Progenitor cell of endocrine pancreas (in vitro differentiated cells): ENCODE measurements around the gene H2AZ2. TPM values are rescaled to one million over a fixed set of nuclear protein-coding genes. Genes with fewer than 3 reads are reported as not detected.
"Not testable (repeated sequence)": the region's sequence is repeated elsewhere in the genome, so short reads cannot be mapped to it uniquely, and the experiment has no call there.

Experiments used
- DNase-seq: peaks from one replicate; pipeline ENCODE4 v3.0.0; 2021; ENCODE audit warnings: low spot score; ENCODE audit not compliant: unreplicated experiment
- H3K27ac Mint-ChIP-seq: 2 replicates; pipeline ENCODE4 v1.8.0; 2021; ENCODE audit warnings: mild to moderate bottlenecking, moderate library complexity, mixed read lengths
- H3K27me3 Mint-ChIP-seq: 2 replicates; pipeline ENCODE4 v1.8.0; 2021; ENCODE audit warnings: mixed read lengths
- H3K36me3 Mint-ChIP-seq: 2 replicates; pipeline ENCODE4 v1.8.0; 2022; ENCODE audit warnings: mixed read lengths; ENCODE audit not compliant: insufficient read depth
- H3K4me1 Mint-ChIP-seq: 2 replicates; pipeline ENCODE4 v1.8.0; 2021; ENCODE audit warnings: low read depth, mixed read lengths
- H3K4me3 Mint-ChIP-seq: 2 replicates; pipeline ENCODE4 v1.8.0; 2021; ENCODE audit warnings: low read depth, mild to moderate bottlenecking, moderate library complexity, mixed read lengths
- H3K9me3 Mint-ChIP-seq: 2 replicates; pipeline ENCODE4 v1.8.0; 2021; ENCODE audit warnings: low read depth, mixed read lengths
- total RNA-seq: library from RNA; stranded (reverse); gene quantifications from 2 replicates; pipeline ENCODE4 v1.2.1, GENCODE V29; 2021
- TF ChIP-seq, protein P1 (sequence below): fragments of 200-600 bp; sonication (generic); IDR thresholded peaks from one replicate; pipeline ENCODE4 v1.5.0; 2021; ENCODE audit warnings: antibody characterized with exemption, mild to moderate bottlenecking; ENCODE audit not compliant: unreplicated experiment

Gene H2AZ2
- total RNA-seq, 1 donor from 2014 or later, result 244 TPM

DNA sequence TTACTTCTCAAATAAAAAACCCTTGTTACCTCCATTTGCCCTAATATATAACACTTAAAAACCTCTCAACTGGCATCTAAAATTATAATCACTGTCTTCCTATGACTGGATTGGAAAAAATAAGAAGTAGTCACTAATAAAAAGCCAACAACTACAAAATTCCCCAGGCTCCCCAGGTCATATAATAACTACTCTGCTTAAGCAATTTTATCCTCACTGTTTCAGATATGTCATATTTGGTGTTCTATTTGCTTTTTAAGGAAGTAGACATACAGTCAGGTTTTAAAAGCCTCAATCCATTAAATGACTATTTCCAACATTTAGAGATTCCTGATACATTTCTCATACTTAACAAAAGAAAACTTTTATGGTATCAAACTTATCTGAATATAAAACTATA is 2.4 kb downstream of the H2AZ2 start:
- no peak for DNase-seq
- TF ChIP-seq, protein P1, sequence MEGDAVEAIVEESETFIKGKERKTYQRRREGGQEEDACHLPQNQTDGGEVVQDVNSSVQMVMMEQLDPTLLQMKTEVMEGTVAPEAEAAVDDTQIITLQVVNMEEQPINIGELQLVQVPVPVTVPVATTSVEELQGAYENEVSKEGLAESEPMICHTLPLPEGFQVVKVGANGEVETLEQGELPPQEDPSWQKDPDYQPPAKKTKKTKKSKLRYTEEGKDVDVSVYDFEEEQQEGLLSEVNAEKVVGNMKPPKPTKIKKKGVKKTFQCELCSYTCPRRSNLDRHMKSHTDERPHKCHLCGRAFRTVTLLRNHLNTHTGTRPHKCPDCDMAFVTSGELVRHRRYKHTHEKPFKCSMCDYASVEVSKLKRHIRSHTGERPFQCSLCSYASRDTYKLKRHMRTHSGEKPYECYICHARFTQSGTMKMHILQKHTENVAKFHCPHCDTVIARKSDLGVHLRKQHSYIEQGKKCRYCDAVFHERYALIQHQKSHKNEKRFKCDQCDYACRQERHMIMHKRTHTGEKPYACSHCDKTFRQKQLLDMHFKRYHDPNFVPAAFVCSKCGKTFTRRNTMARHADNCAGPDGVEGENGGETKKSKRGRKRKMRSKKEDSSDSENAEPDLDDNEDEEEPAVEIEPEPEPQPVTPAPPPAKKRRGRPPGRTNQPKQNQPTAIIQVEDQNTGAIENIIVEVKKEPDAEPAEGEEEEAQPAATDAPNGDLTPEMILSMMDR, result no peak
- Mint-ChIP-seq H3K27me3 (no peaks in the 10 kb centered on the region), H3K4me3 (peak overlapping the region; percentile 92), H3K27ac (peak overlapping the region; percentile 30), H3K9me3 (no peaks in the 10 kb centered on the region), H3K36me3 (peaks cover 7% of the 10 kb centered on the region), H3K4me1 (peaks cover 21% of the 10 kb centered on the region)

DNA sequence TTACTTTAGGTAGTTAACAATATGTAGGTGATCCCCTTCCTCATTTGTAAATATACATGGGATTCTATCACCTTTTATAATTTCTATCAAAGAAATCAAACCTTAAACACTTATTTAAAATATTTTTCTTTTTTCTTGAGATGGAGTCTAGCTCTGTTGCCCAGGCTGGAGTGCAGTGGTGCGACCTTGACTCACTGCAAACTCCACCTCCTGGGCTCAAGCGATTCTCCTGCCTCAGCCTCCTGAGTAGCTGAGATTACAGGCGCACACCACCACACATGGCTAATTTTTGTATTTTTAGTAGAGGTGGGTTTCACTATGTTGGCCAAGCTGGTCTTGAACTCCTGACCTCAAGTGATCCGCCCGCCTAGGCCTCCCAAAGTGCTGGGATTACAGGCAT is 4.4 kb downstream of the H2AZ2 start:
- not testable (repeated sequence) for H3K4me3 Mint-ChIP-seq, DNase-seq, H3K27me3 Mint-ChIP-seq, H3K9me3 Mint-ChIP-seq, H3K27ac Mint-ChIP-seq
- Mint-ChIP-seq H3K4me1 (peaks cover 21% of the 10 kb centered on the region), H3K36me3 (peaks cover 13% of the 10 kb centered on the region)

DNA sequence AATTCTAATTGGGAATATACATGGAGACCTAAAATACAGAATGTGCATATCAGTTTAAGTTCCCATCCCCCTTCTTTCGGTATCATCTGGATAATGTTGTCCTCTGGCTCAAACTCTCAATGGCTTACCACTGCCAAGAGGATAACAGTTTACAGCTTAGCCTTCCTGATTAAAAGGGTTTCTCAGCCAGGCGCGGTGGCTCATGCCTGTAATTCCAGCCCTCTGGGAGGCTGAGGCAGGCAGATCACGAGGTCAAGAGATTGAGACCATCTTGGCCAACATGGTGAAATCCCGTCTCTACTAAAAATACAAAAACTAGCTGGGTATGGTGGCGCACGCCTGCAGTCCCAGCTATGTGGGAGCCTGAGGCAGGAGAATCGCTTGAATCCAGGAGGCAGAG is 5.2 kb downstream of the H2AZ2 start:
- DNase-seq, H3K9me3 Mint-ChIP-seq, H3K27me3 Mint-ChIP-seq, H3K27ac Mint-ChIP-seq, H3K4me3 Mint-ChIP-seq: not testable (repeated sequence)
- peaks cover 14% of the 10 kb centered on the region for H3K36me3 Mint-ChIP-seq
- H3K4me1 Mint-ChIP-seq, result peaks cover 19% of the 10 kb centered on the region

DNA sequence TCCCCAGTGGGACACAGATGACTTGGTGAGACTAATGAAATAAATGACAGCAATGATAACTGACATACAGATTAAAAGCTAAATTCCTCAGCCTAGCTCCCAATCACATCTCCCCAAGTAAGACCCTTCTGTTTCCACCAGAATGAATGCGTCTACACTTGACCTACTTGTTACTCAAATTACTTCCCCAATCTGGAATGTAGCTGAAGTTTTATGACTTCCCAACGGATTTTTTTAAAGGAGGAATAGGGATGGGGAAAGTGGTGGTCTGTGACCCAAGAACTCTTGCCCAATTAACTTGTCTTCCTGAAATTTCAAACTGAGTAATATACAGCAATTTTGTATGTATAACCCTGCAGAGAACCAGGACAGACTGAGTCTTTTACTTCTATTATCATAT is 9.1 kb downstream of the H2AZ2 start:
- TF ChIP-seq, protein P1, result no peak
- Mint-ChIP-seq H3K9me3 (no peaks in the 10 kb centered on the region), H3K36me3 (peaks cover 22% of the 10 kb centered on the region), H3K4me1 (peaks cover 5% of the 10 kb centered on the region), H3K4me3 (no peak overlapping the region), H3K27me3 (no peaks in the 10 kb centered on the region), H3K27ac (no peak overlapping the region)
- no peak for DNase-seq

DNA sequence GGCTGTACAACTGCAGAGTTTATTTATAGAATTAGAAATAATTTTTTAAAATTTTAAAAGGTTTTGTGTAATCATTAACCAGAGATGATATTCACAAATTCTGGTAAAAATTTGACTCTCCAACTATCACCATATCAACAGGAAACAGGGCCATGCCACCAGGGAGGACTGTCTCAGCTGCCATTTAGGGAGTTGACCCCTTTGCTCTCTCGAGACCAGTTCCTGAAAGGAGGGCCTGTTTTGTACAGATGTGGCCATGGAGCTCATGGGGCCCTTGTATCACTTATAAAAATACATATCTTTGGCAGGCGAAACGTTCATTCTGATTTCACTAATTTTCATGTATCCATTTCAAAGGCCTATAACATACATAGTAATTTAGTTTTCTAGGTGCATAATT is 20.3 kb downstream of the H2AZ2 start:
- TF ChIP-seq, protein P1, result no peak
- Mint-ChIP-seq H3K4me1 (no peaks in the 10 kb centered on the region), H3K9me3 (no peaks in the 10 kb centered on the region), H3K27ac (no peak overlapping the region), H3K4me3 (no peak overlapping the region), H3K27me3 (no peaks in the 10 kb centered on the region), H3K36me3 (peaks cover 22% of the 10 kb centered on the region)
- DNase-seq, result no peak

DNA sequence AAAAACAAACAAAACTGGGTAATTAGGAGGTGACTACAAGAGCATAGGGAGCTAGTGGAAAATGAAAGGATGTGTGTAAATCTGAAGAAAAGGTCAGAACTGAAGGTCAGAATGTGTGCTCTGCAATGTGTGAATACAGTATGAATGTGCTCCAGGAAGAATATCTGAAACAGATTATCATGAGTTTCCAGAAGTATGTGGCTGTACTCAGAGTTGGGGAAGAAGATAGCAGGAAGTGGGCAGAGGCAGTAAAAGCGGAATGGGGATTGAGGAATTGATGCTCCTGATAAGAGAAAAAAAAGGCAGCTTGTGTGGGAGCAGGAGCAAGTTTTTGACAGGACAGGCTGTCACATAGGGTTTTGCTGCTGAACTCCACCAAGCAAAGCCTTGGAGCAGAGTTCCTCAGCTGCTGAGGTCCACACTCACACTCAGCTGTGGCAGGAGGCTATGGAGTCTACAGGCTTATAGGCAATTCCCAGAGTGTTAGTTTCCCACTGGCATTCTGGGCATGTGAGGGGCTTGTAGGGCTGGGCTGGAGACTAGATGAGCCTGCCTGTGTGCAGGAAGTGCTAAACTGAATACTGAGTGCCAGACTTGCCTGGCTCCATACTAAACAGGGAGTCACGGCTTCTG is 22.9 kb downstream of the H2AZ2 start:
- Mint-ChIP-seq H3K27ac (peak overlapping the region; percentile 1), H3K4me3 (no peak overlapping the region), H3K27me3 (no peaks in the 10 kb centered on the region), H3K36me3 (peaks cover 19% of the 10 kb centered on the region), H3K9me3 (no peaks in the 10 kb centered on the region), H3K4me1 (no peaks in the 10 kb centered on the region)
- TF ChIP-seq, protein P1, result no peak
- no peak for DNase-seq
